Left ventricle myocardium inferior (tissue), 1 donor: Measurements from ENCODE around the gene MIER2. TPM values are rescaled to one million over a fixed set of nuclear protein-coding genes. Genes with fewer than 3 reads are reported as not detected.
A peak's percentile ranks its signal among the peaks of the same experiment; 100 is the strongest.
"Not testable (repeated sequence)": the region's sequence is repeated elsewhere in the genome, so short reads cannot be mapped to it uniquely, and the experiment has no call there.

Source experiments
- DNase-seq: peaks from one replicate; pipeline ENCODE4 v3.0.0-alpha.2; 2020
- H3K27ac ChIP-seq: fragments of 200-600 bp; replicated peaks from 2 replicates; pipeline ENCODE4 v1.8.0; 2021
- H3K27me3 ChIP-seq: fragments of 200-600 bp; 2 replicates; pipeline ENCODE4 v1.8.0; 2021; ENCODE audit warnings: low read depth
- H3K36me3 ChIP-seq: fragments of 200-600 bp; 2 replicates; pipeline ENCODE4 v1.8.0; 2021
- H3K4me1 ChIP-seq: fragments of 200-600 bp; 2 replicates; pipeline ENCODE4 v1.8.0; 2021
- H3K4me3 ChIP-seq: fragments of 200-600 bp; 2 replicates; pipeline ENCODE4 v1.8.0; 2021; ENCODE audit warnings: mild to moderate bottlenecking, moderate library complexity
- H3K9me3 ChIP-seq: fragments of 200-600 bp; replicated peaks from 2 replicates; pipeline ENCODE4 v1.8.0; 2021
- CTCF ChIP-seq: fragments of 200-600 bp; IDR thresholded peaks from 2 replicates; pipeline ENCODE4 v1.8.0; 2021; ENCODE audit warnings: antibody characterized with exemption, mild to moderate bottlenecking, borderline replicate concordance
- intact Hi-C: fragments of 100-400 bp; cut with micrococcal nuclease; formaldehyde crosslinking; loops from one replicate; pipeline ENCODE4 v1.11.0; 2022
- total RNA-seq: library from RNA; stranded (reverse); fragmentation: NEBNext Ultra II Directional; extraction: Animal tissue kit (Norgen Biotek cat#: 25700); gene quantifications from one replicate; pipeline ENCODE4 v1.2.1, GENCODE V29; 2021
- donor health status: DM: no; HTN: yes; CAD: no; lungs with severe emphysema.

The MIER2 gene
- total RNA-seq, 1 donor from 2014 or later = 15.9 TPM

DNA sequence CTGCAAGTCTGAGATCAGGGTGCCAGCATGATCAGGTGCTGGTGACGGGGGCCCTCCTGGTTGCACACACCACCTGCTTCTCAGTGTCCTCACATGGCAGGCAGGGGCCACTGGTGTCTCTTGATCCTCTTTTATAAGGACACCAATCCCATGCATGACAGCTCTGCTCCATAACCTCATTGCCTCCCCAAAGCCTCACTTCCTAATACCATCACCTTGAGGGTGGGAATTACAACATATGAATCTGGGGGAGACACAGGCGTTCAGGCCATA is 15.0 kb upstream of the MIER2 start:
- Histone ChIP-seq H3K27ac (no peak overlapping the region), H3K4me3 (no peak overlapping the region), H3K9me3 (peaks cover 7% of the 10 kb centered on the region), H3K27me3 (peaks cover 42% of the 10 kb centered on the region), H3K4me1 (peaks cover 4% of the 10 kb centered on the region), H3K36me3 (no peaks in the 10 kb centered on the region)
- intact Hi-C loops = no loop called here
- no peak for TF ChIP-seq CTCF
- no peak for DNase-seq

- H3K27ac ChIP-seq, H3K36me3 ChIP-seq, H3K4me1 ChIP-seq, DNase-seq, H3K4me3 ChIP-seq, intact Hi-C loops: not testable (repeated sequence)
- H3K27me3 ChIP-seq = peaks cover 26% of the 10 kb centered on the region
- H3K9me3 ChIP-seq = peaks cover 32% of the 10 kb centered on the region
Measured at GRCh38 chr19:355536-355935, 10.9 kb upstream of the MIER2 start.

- Histone ChIP-seq H3K9me3 (peaks cover 32% of the 10 kb centered on the region), H3K36me3 (no peaks in the 10 kb centered on the region), H3K4me1 (peaks cover 4% of the 10 kb centered on the region), H3K27me3 (peaks cover 26% of the 10 kb centered on the region), H3K4me3 (no peak overlapping the region), H3K27ac (no peak overlapping the region)
- no peak for TF ChIP-seq CTCF
- no peak for DNase-seq
- intact Hi-C loops = no loop called here
Measured at GRCh38 chr19:355134-355533, 10.5 kb upstream of the MIER2 start.

- Histone ChIP-seq H3K9me3 (peaks cover 32% of the 10 kb centered on the region), H3K27ac (no peak overlapping the region), H3K27me3 (no peaks in the 10 kb centered on the region), H3K4me1 (no peaks in the 10 kb centered on the region), H3K4me3 (no peak overlapping the region), H3K36me3 (no peaks in the 10 kb centered on the region)
- DNase-seq = no peak
- intact Hi-C loops = no loop called here
- TF ChIP-seq CTCF = no peak
Measured at GRCh38 chr19:351976-352625, 7.5 kb upstream of the MIER2 start.

GRCh38 chr19:347946-348861 is 3.6 kb upstream of the MIER2 start:
- no peaks in the 10 kb centered on the region for H3K36me3 ChIP-seq
- no peaks in the 10 kb centered on the region for H3K27me3 ChIP-seq
- no peak for TF ChIP-seq CTCF
- no peak overlapping the region for H3K27ac ChIP-seq
- intact Hi-C loops = no loop called here
- no peak overlapping the region for H3K4me3 ChIP-seq
- peaks cover 12% of the 10 kb centered on the region for H3K9me3 ChIP-seq
- DNase-seq = no peak
- peaks cover 16% of the 10 kb centered on the region for H3K4me1 ChIP-seq

- Histone ChIP-seq H3K27ac (no peak overlapping the region), H3K4me1 (peaks cover 44% of the 10 kb centered on the region), H3K36me3 (peaks cover 3% of the 10 kb centered on the region), H3K9me3 (no peaks in the 10 kb centered on the region), H3K27me3 (no peaks in the 10 kb centered on the region), H3K4me3 (peak overlapping the region; percentile 84)
- intact Hi-C loops = no loop called here
- no peak for TF ChIP-seq CTCF
- no peak for DNase-seq
Measured at GRCh38 chr19:345320-345879, 804 bp upstream of the MIER2 start.
